ENCODE results near the gene PDZD2. TPM values are rescaled to one million over a fixed set of nuclear protein-coding genes. Genes with fewer than 3 reads are reported as not detected.
"Not testable (repeated sequence)": the region's sequence is repeated elsewhere in the genome, so short reads cannot be mapped to it uniquely, and the experiment has no call there.

PDZD2 gene
- total RNA-seq, 1 experiment from 2014 or later, result not detected

GRCh38 chr5:31732821-31733220 lies 93.9 kb downstream of the PDZD2 start:
- DNase-seq (ENCODE audit: low spot score), result not testable (repeated sequence)

GRCh38 chr5:31733371-31733770 lies 94.4 kb downstream of the PDZD2 start:
- DNase-seq (ENCODE audit: low spot score), result no peak

GRCh38 chr5:31736127-31736526 lies 97.2 kb downstream of the PDZD2 start:
- no peak for DNase-seq (ENCODE audit: low spot score)

GRCh38 chr5:31738199-31738598 lies 99.3 kb downstream of the PDZD2 start:
- no peak for DNase-seq (ENCODE audit: low spot score)

GRCh38 chr5:31741496-31741895 lies 102.6 kb downstream of the PDZD2 start:
- DNase-seq (ENCODE audit: low spot score), result no peak

- no peak for DNase-seq (ENCODE audit: low spot score)
These were observed 104.7 kb downstream of the PDZD2 start for GRCh38 chr5:31743678-31744077.

- no peak for DNase-seq (ENCODE audit: low spot score)
These were observed 109.7 kb downstream of the PDZD2 start for GRCh38 chr5:31748458-31749172.

GRCh38 chr5:31750215-31750614 lies 111.3 kb downstream of the PDZD2 start:
- DNase-seq (ENCODE audit: low spot score), result no peak

GRCh38 chr5:31751610-31752009 lies 112.7 kb downstream of the PDZD2 start:
- no peak for DNase-seq (ENCODE audit: low spot score)

GRCh38 chr5:31753700-31754357 lies 114.9 kb downstream of the PDZD2 start:
- DNase-seq (ENCODE audit: low spot score), result no peak

- no peak for DNase-seq (ENCODE audit: low spot score)
These were observed 115.4 kb downstream of the PDZD2 start for GRCh38 chr5:31754358-31754704.

- no peak for DNase-seq (ENCODE audit: low spot score)
These were observed 116.1 kb downstream of the PDZD2 start for GRCh38 chr5:31754741-31755675.

- DNase-seq (ENCODE audit: low spot score), result no peak
These were observed 116.8 kb downstream of the PDZD2 start for GRCh38 chr5:31755676-31756230.

- no peak for DNase-seq (ENCODE audit: low spot score)
These were observed 118.9 kb downstream of the PDZD2 start for GRCh38 chr5:31757806-31758205.

- no peak for DNase-seq (ENCODE audit: low spot score)
These were observed 120.0 kb downstream of the PDZD2 start for GRCh38 chr5:31758803-31759425.

- DNase-seq (ENCODE audit: low spot score), result no peak
These were observed 121.0 kb downstream of the PDZD2 start for GRCh38 chr5:31759925-31760324.

- no peak for DNase-seq (ENCODE audit: low spot score)
These were observed 122.9 kb downstream of the PDZD2 start for GRCh38 chr5:31761877-31762276.

- no peak for DNase-seq (ENCODE audit: low spot score)
These were observed 124.5 kb downstream of the PDZD2 start for GRCh38 chr5:31763424-31763823.

- DNase-seq (ENCODE audit: low spot score), result not testable (repeated sequence)
These were observed 125.8 kb downstream of the PDZD2 start for GRCh38 chr5:31764687-31765086.

GRCh38 chr5:31767335-31768031 lies 128.6 kb downstream of the PDZD2 start:
- DNase-seq (ENCODE audit: low spot score), result no peak

GRCh38 chr5:31768046-31768445 lies 129.1 kb downstream of the PDZD2 start:
- no peak for DNase-seq (ENCODE audit: low spot score)
